Measurements from ENCODE around the gene FNIP1.

- TF ChIP-seq EZH2phosphoT487 (conservative IDR thresholded peaks at IDR 0.05; ENCODE audit: low read length) (no peak), CTCF (IDR thresholded peaks at IDR 0.05; ENCODE audit: insufficient read depth, low read length, poor library complexity, severe bottlenecking) (no peak)
Measured at GRCh38 chr5:131619102-131619501, 177.7 kb downstream of the FNIP1 start.

All from SU-DHL-6 (cell line).